ENCODE measurements around the gene ARL5A. TPM values are rescaled to one million over a fixed set of nuclear protein-coding genes. Genes with fewer than 3 reads are reported as not detected.

Gene ARL5A
- total and polyA plus RNA-seq, 2 experiments from 2014 or later, result 12.5 to 22.7 TPM

GRCh38 chr2:151756820-151757219 is 71.4 kb downstream of the ARL5A start:
- Histone ChIP-seq H3K79me2 (ENCODE audit: insufficient read depth) (no peaks in the 10 kb centered on the region), H3K27ac (no peak overlapping the region), H3K4me2 (ENCODE audit: unreplicated experiment) (no peak overlapping the region), H3K36me3 (ENCODE audit: low read depth) (no peaks in the 10 kb centered on the region), H3K9ac (no peak overlapping the region), H3F3A (ENCODE audit: insufficient read depth) (no peaks in the 10 kb centered on the region), H3K4me3 (no peak overlapping the region), H3K4me1 (ENCODE audit: insufficient read depth) (no peaks in the 10 kb centered on the region), H2AFZ (no peak overlapping the region), H3K9me2 (ENCODE audit: insufficient read depth) (no peaks in the 10 kb centered on the region), H4K20me1 (ENCODE audit: insufficient read depth) (no peaks in the 10 kb centered on the region), H3K9me3 (ENCODE audit: low read depth) (no peaks in the 10 kb centered on the region), H3K27me3 (replicated peaks; ENCODE audit: insufficient read depth) (no peaks in the 10 kb centered on the region)
- TF ChIP-seq EZH2 (IDR thresholded peaks at IDR 0.05; ENCODE audit: insufficient read depth, poor library complexity, severe bottlenecking) (no peak), EZH2phosphoT487 (IDR thresholded peaks at IDR 0.05; ENCODE audit: insufficient read depth, low read depth) (no peak)
- DNase-seq, result no peak
- 96 to 97% methylated on average over 2 of the region's 2 CpGs for WGBS, 2 experiments (ENCODE audit: low coverage in 1 of 2, low lambda C conversion rate in 2 of 2, missing lambda C conversion rate in 2 of 2)
- in situ Hi-C loops (cut with MboI), result no loop called here

GRCh38 chr2:151754253-151754897 is 73.8 kb downstream of the ARL5A start:
- no peaks in the 10 kb centered on the region for H4K20me1 ChIP-seq (ENCODE audit: insufficient read depth)
- H3K27ac ChIP-seq, result no peak overlapping the region
- H2AFZ ChIP-seq, result no peak overlapping the region
- H3K9me2 ChIP-seq (ENCODE audit: insufficient read depth), result no peaks in the 10 kb centered on the region
- no peak overlapping the region for H3K9ac ChIP-seq
- no peaks in the 10 kb centered on the region for H3K9me3 ChIP-seq (ENCODE audit: low read depth)
- in situ Hi-C loops (cut with MboI), result no loop called here
- H3K4me2 ChIP-seq (ENCODE audit: unreplicated experiment), result no peak overlapping the region
- H3F3A ChIP-seq (ENCODE audit: insufficient read depth), result no peaks in the 10 kb centered on the region
- H3K4me3 ChIP-seq, result no peak overlapping the region
- DNase-seq, result no peak
- no peaks in the 10 kb centered on the region for H3K4me1 ChIP-seq (ENCODE audit: insufficient read depth)
- WGBS, 2 experiments (ENCODE audit: low coverage in 1 of 2, low lambda C conversion rate in 2 of 2, missing lambda C conversion rate in 2 of 2), result 88 to 89% methylated on average over 1 of the region's 1 CpG
- no peaks in the 10 kb centered on the region for H3K36me3 ChIP-seq (ENCODE audit: low read depth)
- TF ChIP-seq EZH2 (IDR thresholded peaks at IDR 0.05; ENCODE audit: insufficient read depth, poor library complexity, severe bottlenecking), result no peak
- TF ChIP-seq EZH2phosphoT487 (IDR thresholded peaks at IDR 0.05; ENCODE audit: insufficient read depth, low read depth), result no peak
- no peaks in the 10 kb centered on the region for H3K27me3 ChIP-seq (replicated peaks; ENCODE audit: insufficient read depth)
- H3K79me2 ChIP-seq (ENCODE audit: insufficient read depth), result no peaks in the 10 kb centered on the region

- Histone ChIP-seq H3K79me2 (ENCODE audit: insufficient read depth) (no peaks in the 10 kb centered on the region), H3K9me2 (ENCODE audit: insufficient read depth) (no peaks in the 10 kb centered on the region), H3K4me1 (ENCODE audit: insufficient read depth) (no peaks in the 10 kb centered on the region), H3K4me3 (no peak overlapping the region), H3K9ac (no peak overlapping the region), H4K20me1 (ENCODE audit: insufficient read depth) (no peaks in the 10 kb centered on the region), H3K27ac (no peak overlapping the region), H3K27me3 (replicated peaks; ENCODE audit: insufficient read depth) (no peaks in the 10 kb centered on the region), H3K9me3 (ENCODE audit: low read depth) (no peaks in the 10 kb centered on the region), H3K36me3 (ENCODE audit: low read depth) (no peaks in the 10 kb centered on the region), H2AFZ (no peak overlapping the region), H3K4me2 (ENCODE audit: unreplicated experiment) (no peak overlapping the region), H3F3A (ENCODE audit: insufficient read depth) (no peaks in the 10 kb centered on the region)
- TF ChIP-seq EZH2phosphoT487 (IDR thresholded peaks at IDR 0.05; ENCODE audit: insufficient read depth, low read depth) (no peak), EZH2 (IDR thresholded peaks at IDR 0.05; ENCODE audit: insufficient read depth, poor library complexity, severe bottlenecking) (no peak)
- no peak for DNase-seq
- in situ Hi-C loops (cut with MboI), result no loop called here
These were observed 74.7 kb downstream of the ARL5A start for GRCh38 chr2:151753540-151753939.

Other genes starting within 250 kb of the ARL5A start
- gene NEB, start 93.9 kb downstream of the ARL5A start, total RNA-seq (2014; rRNA removed; shearing (Covaris generic)), result 1.3 and 1.5 TPM in 2 replicates
- gene NEB, start 93.9 kb downstream of the ARL5A start, polyA plus RNA-seq (2016; fragmentation: Nextera tagmentation; extraction: Ambion mirVana), result 0.11 and 0.22 TPM in 2 replicates